Measurements from ENCODE around the gene DHRS3.
A peak's percentile ranks its signal among the peaks of the same experiment; 100 is the strongest.

DHRS3 gene

GRCh38 chr1:12636098-12636950 lies 18.3 kb upstream of the DHRS3 start:
- no peak for DNase-seq

GRCh38 chr1:12634696-12635202 lies 16.7 kb upstream of the DHRS3 start:
- no peak for DNase-seq

GRCh38 chr1:12634156-12634555 lies 16.1 kb upstream of the DHRS3 start:
- no peak for DNase-seq

- no peak for DNase-seq
Observed at GRCh38 chr1:12631571-12631970, 13.6 kb upstream of the DHRS3 start.

GRCh38 chr1:12630946-12631530 lies 13.0 kb upstream of the DHRS3 start:
- DNase-seq = no peak

- DNase-seq = no peak
Observed at GRCh38 chr1:12629985-12630760, 12.2 kb upstream of the DHRS3 start.

- no peak for DNase-seq
Observed at GRCh38 chr1:12629511-12629956, 11.5 kb upstream of the DHRS3 start.

- DNase-seq = no peak
Observed at GRCh38 chr1:12627296-12627695, 9.3 kb upstream of the DHRS3 start.

- no peak for DNase-seq
Observed at GRCh38 chr1:12626888-12627287, 8.9 kb upstream of the DHRS3 start.

- no peak for DNase-seq
Observed at GRCh38 chr1:12625276-12625675, 7.3 kb upstream of the DHRS3 start.

GRCh38 chr1:12622506-12622905 lies 4.5 kb upstream of the DHRS3 start:
- DNase-seq = no peak

- no peak for DNase-seq
Observed at GRCh38 chr1:12621346-12622335, 3.6 kb upstream of the DHRS3 start.

GRCh38 chr1:12620931-12621330 lies 2.9 kb upstream of the DHRS3 start:
- DNase-seq = no peak

- no peak for DNase-seq
Observed at GRCh38 chr1:12620488-12620865, 2.5 kb upstream of the DHRS3 start.

GRCh38 chr1:12619792-12620487 lies 1.9 kb upstream of the DHRS3 start:
- DNase-seq = peak; percentile 84

- DNase-seq = peak; percentile 76
Observed at GRCh38 chr1:12618965-12619791, 1.2 kb upstream of the DHRS3 start.

GRCh38 chr1:12618661-12618964 lies 603 bp upstream of the DHRS3 start:
- DNase-seq = no peak

- peak; percentile 55 for DNase-seq
Observed at GRCh38 chr1:12617511-12617900, 504 bp downstream of the DHRS3 start.

GRCh38 chr1:12616709-12617373 lies 1.2 kb downstream of the DHRS3 start:
- peak; percentile 54 for DNase-seq

Data from activated T-cell treated with anti-CD3 and anti-CD28 coated beads, Interleukin-2, amount 50 U/mL, for 1 hour (primary cell).